Activated T-cell treated with anti-CD3 and anti-CD28 coated beads, Interleukin-2, amount 50 U/mL, for 72 hours (primary cell): ENCODE measurements around the gene KRT6B. TPM values are rescaled to one million over a fixed set of nuclear protein-coding genes. Genes with fewer than 3 reads are reported as not detected.

ENCODE experiments used
- ATAC-seq, 2 donors: fragments of 150-1000 bp; cut with Tn5 transposase; replicated peaks in 1 of 2; 2 replicates each; pipeline ENCODE4 v1.10.0; 2021; ENCODE audit warnings: moderate library complexity in 2 of 2, mild to moderate bottlenecking in 1 of 2
- DNase-seq, 2 donors: peaks; one replicate each; pipeline ENCODE4 v3.0.0; 2021 to 2022; ENCODE audit warnings: mixed read lengths in 1 of 2
- H3K27ac Mint-ChIP-seq: one replicate; pipeline ENCODE4 v1.8.0; 2022; ENCODE audit warnings: mild to moderate bottlenecking, moderate library complexity, mixed read lengths
- H3K27me3 Mint-ChIP-seq: one replicate; pipeline ENCODE4 v1.8.0; 2022; ENCODE audit warnings: low read depth, mixed read lengths
- H3K36me3 Mint-ChIP-seq, 2 donors: one replicate each; pipeline ENCODE4 v1.8.0; 2022; ENCODE audit warnings: mixed read lengths in 2 of 2, mild to moderate bottlenecking in 1 of 2; ENCODE audit not compliant: insufficient read depth in 2 of 2
- H3K4me1 Mint-ChIP-seq: one replicate; pipeline ENCODE4 v1.8.0; 2022; ENCODE audit warnings: low read depth, mixed read lengths
- H3K4me3 Mint-ChIP-seq, 2 donors: one replicate each; pipeline ENCODE4 v1.8.0; 2022; ENCODE audit warnings: mild to moderate bottlenecking in 2 of 2, mixed read lengths in 2 of 2, moderate library complexity in 2 of 2
- H3K9me3 Mint-ChIP-seq, 2 donors: one replicate each; pipeline ENCODE4 v1.8.0; 2022; ENCODE audit warnings: mixed read lengths in 2 of 2
- total RNA-seq, 2 donors: library from RNA; stranded (reverse); gene quantifications; one replicate each; pipeline ENCODE4 v1.2.3, GENCODE V29; 2022

Gene KRT6B
- total RNA-seq, 2 donors from 2014 or later = not detected

DNA sequence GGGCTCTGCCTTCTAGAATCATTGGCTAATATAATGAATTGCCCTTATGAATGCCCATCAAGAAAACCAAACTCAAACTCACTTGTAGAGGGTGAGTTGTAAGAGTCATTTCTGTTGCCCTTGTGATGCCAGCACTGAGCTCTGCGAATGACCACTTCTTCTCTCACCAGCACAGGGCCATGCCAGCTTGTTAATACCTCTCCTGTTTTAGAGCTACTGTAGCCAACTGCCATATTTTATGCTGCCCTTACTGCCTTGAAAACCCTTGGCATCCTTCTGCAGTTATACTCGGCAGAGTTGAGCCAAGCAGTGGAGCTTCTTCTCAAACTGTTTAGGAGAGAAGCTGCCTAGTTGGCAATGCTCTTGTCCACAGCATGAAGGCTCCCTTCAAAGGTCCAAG is 25.9 kb downstream of the KRT6B start:
- Mint-ChIP-seq H3K9me3 (no peaks in the 10 kb centered on the region), H3K27ac (no peak overlapping the region), H3K27me3 (peaks cover 23% of the 10 kb centered on the region), H3K4me3 (no peak overlapping the region), H3K36me3 (no peaks in the 10 kb centered on the region), H3K4me1 (no peaks in the 10 kb centered on the region)
- DNase-seq (no peak), ATAC-seq (no peak)

- no peaks in the 10 kb centered on the region for H3K9me3 Mint-ChIP-seq
- no peak overlapping the region for H3K27ac Mint-ChIP-seq
- no peak overlapping the region for H3K4me3 Mint-ChIP-seq
- H3K36me3 Mint-ChIP-seq = no peaks in the 10 kb centered on the region
- H3K27me3 Mint-ChIP-seq = peaks cover 20% of the 10 kb centered on the region
- no peaks in the 10 kb centered on the region for H3K4me1 Mint-ChIP-seq
- ATAC-seq (no peak), DNase-seq (no peak)
Observed at GRCh38 chr12:52425466-52425865, 26.5 kb downstream of the KRT6B start.

GRCh38 chr12:52423661-52424500 is 28.1 kb downstream of the KRT6B start:
- Mint-ChIP-seq H3K4me1 (no peaks in the 10 kb centered on the region), H3K27ac (no peak overlapping the region), H3K27me3 (peaks cover 21% of the 10 kb centered on the region), H3K36me3 (no peaks in the 10 kb centered on the region), H3K4me3 (no peak overlapping the region), H3K9me3 (no peaks in the 10 kb centered on the region)
- ATAC-seq (no peak), DNase-seq (no peak)

DNA sequence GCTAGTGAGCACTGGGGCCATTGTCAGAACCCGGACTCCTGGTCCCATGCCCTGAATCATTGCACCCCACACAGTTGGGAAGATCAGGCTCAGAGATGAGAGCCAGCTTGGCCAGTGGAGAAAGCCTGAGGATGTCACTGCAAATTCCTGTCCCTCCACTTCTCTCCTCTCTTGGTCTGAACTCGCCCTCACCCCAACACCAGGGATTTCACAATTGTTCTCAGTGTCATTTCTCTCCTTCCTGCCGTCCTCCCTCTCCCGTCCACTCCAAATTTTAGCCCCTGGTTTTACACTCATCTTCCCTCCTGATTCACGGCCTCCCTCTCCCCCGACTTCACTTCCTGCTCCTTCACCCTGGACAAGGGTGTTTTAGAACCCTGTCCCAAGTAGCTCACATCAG is 28.9 kb downstream of the KRT6B start:
- Mint-ChIP-seq H3K27me3 (peaks cover 13% of the 10 kb centered on the region), H3K27ac (no peak overlapping the region), H3K9me3 (no peaks in the 10 kb centered on the region), H3K4me3 (no peak overlapping the region), H3K36me3 (no peaks in the 10 kb centered on the region), H3K4me1 (no peaks in the 10 kb centered on the region)
- ATAC-seq (no peak), DNase-seq (no peak)

- H3K9me3 Mint-ChIP-seq = no peaks in the 10 kb centered on the region
- H3K36me3 Mint-ChIP-seq = no peaks in the 10 kb centered on the region
- H3K27me3 Mint-ChIP-seq = peaks cover 13% of the 10 kb centered on the region
- H3K4me3 Mint-ChIP-seq = no peak overlapping the region
- ATAC-seq (no peak), DNase-seq (no peak)
- no peak overlapping the region for H3K27ac Mint-ChIP-seq
- no peaks in the 10 kb centered on the region for H3K4me1 Mint-ChIP-seq
Observed at GRCh38 chr12:52419656-52420055, 32.3 kb downstream of the KRT6B start.

DNA sequence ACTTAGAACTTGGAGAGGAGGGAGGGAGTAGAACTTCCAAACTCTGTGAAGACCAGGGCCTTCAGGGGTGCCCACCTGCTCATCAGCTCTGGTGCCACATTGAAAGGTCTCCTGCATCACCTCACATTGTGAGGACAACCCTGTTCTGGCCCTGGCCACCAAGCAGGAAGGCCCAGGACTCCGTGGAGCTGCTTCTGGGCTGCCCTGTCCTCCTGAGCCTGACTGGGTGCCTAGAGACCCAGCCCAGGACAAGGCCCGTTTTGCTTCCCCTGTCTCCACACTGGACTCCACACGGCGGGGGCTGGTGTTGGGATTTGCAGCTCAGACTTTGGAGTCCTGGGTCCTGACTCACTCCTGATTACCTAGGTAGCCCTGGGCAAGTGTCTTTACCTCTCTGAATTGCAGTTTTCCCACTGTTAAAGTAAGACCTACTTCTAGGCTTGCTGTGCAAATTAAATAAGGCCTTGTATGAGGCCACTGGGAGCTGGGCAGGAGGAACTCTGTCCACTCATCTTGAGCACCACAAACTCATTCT is 33.3 kb downstream of the KRT6B start:
- Mint-ChIP-seq H3K4me1 (no peaks in the 10 kb centered on the region), H3K9me3 (no peaks in the 10 kb centered on the region)

DNA sequence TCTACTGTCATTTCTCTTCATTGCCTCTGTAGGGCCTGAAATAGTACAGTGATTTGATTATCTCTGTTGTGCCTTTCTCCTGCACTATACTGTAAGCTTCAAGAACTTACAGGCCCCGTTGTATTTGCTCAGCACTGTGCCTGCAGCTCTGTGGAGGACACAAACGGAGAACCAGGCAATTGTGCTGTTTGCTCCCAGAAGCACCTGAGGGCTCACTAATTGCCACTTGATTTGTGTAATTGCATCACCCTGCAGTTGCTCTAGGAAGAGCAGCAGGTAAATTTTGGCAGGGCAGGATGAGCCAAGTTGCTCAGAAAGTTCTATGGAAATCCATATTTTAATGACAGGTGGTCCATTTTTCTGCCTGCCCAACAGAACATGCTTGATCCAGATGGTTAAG is 34.2 kb downstream of the KRT6B start:
- no peaks in the 10 kb centered on the region for H3K4me1 Mint-ChIP-seq
- peaks cover 13% of the 10 kb centered on the region for H3K27me3 Mint-ChIP-seq
- DNase-seq = no peak
- no peak overlapping the region for H3K4me3 Mint-ChIP-seq
- H3K9me3 Mint-ChIP-seq = no peaks in the 10 kb centered on the region
- H3K36me3 Mint-ChIP-seq = no peaks in the 10 kb centered on the region
- no peak for ATAC-seq
- H3K27ac Mint-ChIP-seq = no peak overlapping the region

More for the DNA sequence above, 33.3 kb downstream of the KRT6B start:
- DNase-seq = no peak
- Mint-ChIP-seq H3K36me3 (no peaks in the 10 kb centered on the region), H3K27me3 (peaks cover 13% of the 10 kb centered on the region), H3K27ac (no peak overlapping the region), H3K4me3 (no peak overlapping the region)
- no peak for ATAC-seq

- DNase-seq (no peak), ATAC-seq (no peak)
- no peaks in the 10 kb centered on the region for H3K4me1 Mint-ChIP-seq
- H3K9me3 Mint-ChIP-seq = no peaks in the 10 kb centered on the region
- no peak overlapping the region for H3K4me3 Mint-ChIP-seq
- no peaks in the 10 kb centered on the region for H3K36me3 Mint-ChIP-seq
- peaks cover 13% of the 10 kb centered on the region for H3K27me3 Mint-ChIP-seq
- no peak overlapping the region for H3K27ac Mint-ChIP-seq
Observed at GRCh38 chr12:52416795-52417194, 35.2 kb downstream of the KRT6B start.

- H3K27ac Mint-ChIP-seq = no peak overlapping the region
- no peak overlapping the region for H3K4me3 Mint-ChIP-seq
- no peak for ATAC-seq
- H3K36me3 Mint-ChIP-seq = no peaks in the 10 kb centered on the region
- H3K4me1 Mint-ChIP-seq = no peaks in the 10 kb centered on the region
- H3K27me3 Mint-ChIP-seq = peaks cover 6% of the 10 kb centered on the region
- no peaks in the 10 kb centered on the region for H3K9me3 Mint-ChIP-seq
- no peak for DNase-seq
Observed at GRCh38 chr12:52415870-52416750, 35.8 kb downstream of the KRT6B start.

DNA sequence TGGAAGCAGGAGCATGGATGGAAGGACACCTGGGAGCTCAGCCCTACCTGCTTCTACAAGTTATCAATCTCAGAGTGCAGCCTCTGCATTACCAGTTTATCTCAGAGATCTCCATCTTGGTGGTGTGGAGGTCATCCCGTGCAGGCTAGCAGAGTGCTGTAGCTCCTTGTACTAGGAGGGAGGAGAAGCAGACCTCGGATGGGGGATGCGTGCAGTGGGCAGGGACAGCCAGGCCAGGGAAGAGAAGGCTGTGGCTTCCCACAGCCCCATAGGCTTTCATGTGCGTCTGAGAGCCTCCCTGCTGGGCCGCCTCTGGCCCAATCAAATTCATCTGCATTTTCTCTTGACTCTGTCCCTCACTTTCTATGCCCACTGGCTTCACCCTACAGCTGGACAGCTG is 37.0 kb downstream of the KRT6B start:
- Mint-ChIP-seq H3K36me3 (no peaks in the 10 kb centered on the region), H3K9me3 (no peaks in the 10 kb centered on the region), H3K27ac (no peak overlapping the region), H3K4me3 (no peak overlapping the region), H3K4me1 (no peaks in the 10 kb centered on the region), H3K27me3 (peaks cover 2% of the 10 kb centered on the region)
- ATAC-seq (no peak), DNase-seq (no peak)

DNA sequence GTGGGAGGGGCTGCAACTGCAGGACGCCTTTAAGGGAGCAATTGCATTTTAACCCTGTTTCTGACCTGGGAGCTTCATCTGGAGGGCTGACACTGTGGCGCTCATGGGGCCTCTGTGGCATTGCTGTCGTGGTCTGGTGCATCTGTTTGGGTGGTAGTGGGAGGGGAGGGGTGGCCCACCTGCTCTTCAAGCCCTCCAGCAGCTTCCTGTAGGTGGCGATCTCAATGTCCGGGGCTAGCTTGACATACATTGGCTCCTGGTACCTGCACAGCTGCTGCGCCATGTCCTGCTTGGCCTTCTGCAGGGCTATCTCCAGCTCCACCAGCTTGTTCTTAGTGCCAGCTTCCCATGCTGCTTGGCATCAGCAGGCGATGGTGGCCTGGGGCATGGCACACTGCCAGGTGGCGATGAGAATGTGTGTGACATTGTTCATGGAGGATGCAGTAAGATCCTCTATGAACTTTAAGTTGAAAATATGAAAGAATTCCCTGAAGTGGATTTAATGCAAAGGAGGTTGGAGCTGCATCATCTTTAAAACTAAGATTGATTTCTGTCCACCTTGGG is 38.1 kb downstream of the KRT6B start:
- H3K36me3 Mint-ChIP-seq = no peaks in the 10 kb centered on the region
- no peaks in the 10 kb centered on the region for H3K27me3 Mint-ChIP-seq
- ATAC-seq = no peak
- no peaks in the 10 kb centered on the region for H3K9me3 Mint-ChIP-seq
- H3K27ac Mint-ChIP-seq = no peak overlapping the region
- no peaks in the 10 kb centered on the region for H3K4me1 Mint-ChIP-seq
- no peak overlapping the region for H3K4me3 Mint-ChIP-seq
- DNase-seq = no peak

DNA sequence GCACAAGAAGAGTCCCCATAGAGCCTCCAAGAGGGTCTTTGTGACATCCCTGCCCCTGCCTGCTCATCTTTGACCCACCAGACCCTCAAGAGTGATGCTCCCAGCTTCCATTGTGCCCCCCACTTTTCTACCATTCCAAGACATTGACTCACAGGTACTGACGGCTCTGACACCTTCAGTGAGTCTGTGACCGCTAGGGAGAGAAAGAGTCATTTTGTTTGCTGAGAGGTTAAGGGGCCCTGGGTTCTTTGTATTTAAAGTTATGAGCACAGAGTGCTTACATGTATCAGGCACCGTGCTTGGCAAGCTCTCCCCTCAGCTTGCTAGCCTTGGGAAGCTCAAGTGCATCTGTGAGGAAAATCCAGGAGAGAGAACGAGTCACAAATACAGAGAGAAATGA is 38.7 kb downstream of the KRT6B start:
- H3K36me3 Mint-ChIP-seq = no peaks in the 10 kb centered on the region
- no peak overlapping the region for H3K4me3 Mint-ChIP-seq
- H3K27me3 Mint-ChIP-seq = peaks cover 5% of the 10 kb centered on the region
- no peak overlapping the region for H3K27ac Mint-ChIP-seq
- H3K4me1 Mint-ChIP-seq = no peaks in the 10 kb centered on the region
- ATAC-seq = no peak
- no peak for DNase-seq
- no peaks in the 10 kb centered on the region for H3K9me3 Mint-ChIP-seq

DNA sequence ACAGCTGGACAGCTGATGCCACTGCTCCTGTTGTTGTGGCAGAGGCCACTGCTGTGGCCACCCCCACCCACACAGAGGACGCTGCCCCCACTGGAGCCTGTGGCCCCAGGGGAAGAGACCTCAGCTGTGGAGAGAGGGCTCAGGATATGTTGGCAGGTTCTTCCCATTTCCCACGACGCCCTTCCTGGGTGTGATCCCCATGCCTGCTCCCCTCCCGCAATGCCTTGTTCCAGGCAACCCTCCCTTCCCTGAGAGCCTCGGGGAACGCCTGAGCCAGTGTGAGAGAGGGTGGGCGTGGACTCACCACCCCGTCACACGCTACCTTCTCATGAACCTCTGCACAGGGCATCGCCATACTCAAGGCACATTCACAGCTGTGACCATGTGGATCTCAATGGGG is 40.1 kb downstream of the KRT6B start:
- Mint-ChIP-seq H3K4me3 (no peak overlapping the region), H3K27ac (no peak overlapping the region), H3K36me3 (no peaks in the 10 kb centered on the region), H3K27me3 (peaks cover 5% of the 10 kb centered on the region), H3K4me1 (no peaks in the 10 kb centered on the region), H3K9me3 (no peaks in the 10 kb centered on the region)
- ATAC-seq = no peak
- no peak for DNase-seq
